A172 (cell line): ENCODE results near the gene LYRM9. TPM values are rescaled to one million over a fixed set of nuclear protein-coding genes. Genes with fewer than 3 reads are reported as not detected.
A peak's percentile ranks its signal among the peaks of the same experiment; 100 is the strongest.
"Not testable (repeated sequence)": the region's sequence is repeated elsewhere in the genome, so short reads cannot be mapped to it uniquely, and the experiment has no call there.

ENCODE experiments used
- DNase-seq: peaks from one replicate; pipeline ENCODE4 v3.0.0-alpha.2; 2015; ENCODE audit warnings: low spot score
- total RNA-seq: library from RNA; depleted of rRNA; stranded (reverse); fragments of >200 nt; shearing (Covaris generic); gene quantifications from 2 replicates; pipeline ENCODE4 v1.2.3, GENCODE V29; 2014

Gene LYRM9
- total RNA-seq, 1 experiment from 2014 or later, result 5.2 TPM

DNA sequence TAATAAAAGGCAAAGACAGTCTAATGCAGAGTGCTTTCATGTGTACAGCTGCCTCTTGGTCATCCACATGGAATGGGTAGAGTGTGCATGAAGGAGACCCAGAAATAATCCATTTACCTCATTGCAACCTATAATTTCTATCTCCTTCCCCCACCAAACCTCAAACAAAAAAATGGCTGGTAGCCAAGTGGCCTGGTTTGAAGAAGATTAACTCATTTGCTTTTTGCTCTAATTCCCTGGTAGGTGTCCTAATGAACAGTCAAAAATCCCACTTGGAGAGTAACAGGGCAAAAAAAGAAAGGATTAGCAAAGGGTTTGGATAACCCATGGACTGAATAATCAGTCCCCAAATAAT is 13.0 kb upstream of the LYRM9 start:
- DNase-seq, result no peak

DNA sequence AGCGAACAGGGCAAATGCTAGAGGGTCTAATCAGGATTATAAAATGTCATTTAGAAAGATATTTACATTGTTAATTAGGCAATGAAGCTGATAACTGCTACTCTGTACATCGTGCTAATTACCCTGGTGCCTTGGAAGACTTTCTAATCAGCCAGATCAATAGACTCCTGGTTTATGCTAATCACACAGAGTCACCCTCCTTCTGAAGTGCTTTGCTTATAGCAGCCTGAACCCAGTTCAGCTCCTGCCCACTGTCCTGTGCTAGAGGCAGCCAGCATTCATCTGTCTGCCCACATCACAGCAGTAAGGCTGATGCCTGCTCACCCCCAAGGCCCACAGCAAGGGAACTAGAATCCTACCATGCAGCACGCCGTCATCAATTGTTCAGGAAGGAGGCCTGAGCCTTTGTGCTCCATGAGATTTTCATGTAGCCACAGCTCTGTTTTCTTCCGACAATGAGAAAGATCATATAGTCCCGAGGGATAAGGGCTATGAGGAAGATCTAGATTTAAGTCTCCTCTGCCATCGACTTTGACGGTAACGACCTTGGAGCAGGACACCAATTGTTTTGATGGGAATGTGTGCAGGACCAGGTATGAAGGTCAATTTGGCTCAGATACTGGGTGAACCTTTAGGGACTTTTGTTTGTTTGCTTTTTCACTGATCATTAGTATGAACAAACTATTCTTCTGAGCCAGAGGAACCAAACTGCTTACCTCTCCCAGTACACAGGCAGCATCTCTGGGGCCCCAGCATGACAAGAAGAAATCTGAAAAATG is 12.5 kb upstream of the LYRM9 start:
- no peak for DNase-seq

DNA sequence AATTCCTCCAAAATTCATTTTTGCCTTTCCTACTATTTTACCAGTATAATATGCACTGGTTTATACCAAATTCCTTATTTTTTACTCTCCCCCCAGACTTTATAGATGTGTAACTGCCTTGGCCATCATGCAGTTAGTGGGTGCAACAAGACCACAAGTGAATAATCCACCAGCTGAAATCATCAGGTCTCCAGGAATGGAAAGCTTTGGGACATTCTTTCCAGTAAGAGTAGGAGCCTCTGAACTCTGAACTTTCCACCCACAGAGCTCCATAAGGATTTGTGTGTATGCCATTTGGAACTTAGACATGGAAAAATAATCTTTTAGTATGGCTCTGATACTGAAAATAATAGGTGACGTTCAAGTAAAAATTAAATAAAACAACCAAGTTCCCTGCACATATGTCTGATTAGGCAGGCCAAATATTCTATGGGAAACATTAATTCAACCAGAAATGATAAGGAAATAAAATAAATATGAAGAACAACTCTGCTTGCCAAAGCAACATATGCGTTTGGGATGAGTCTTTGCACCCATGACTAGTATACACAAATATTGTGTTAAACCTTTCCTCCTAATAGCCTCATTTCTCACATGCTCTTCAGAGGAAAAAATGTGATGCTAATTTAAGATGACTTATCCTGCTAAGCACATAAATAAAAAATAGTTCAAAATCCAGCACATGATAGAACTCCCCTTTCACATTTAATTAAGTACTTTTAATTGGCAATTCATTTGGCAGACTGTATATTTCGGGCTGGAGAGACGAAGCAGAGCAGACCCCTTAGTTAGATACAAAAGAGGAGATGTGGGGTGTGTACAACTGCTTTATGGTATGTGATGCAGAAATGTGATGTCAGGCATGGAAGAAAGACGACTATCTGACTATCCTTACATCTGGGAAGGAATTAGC is 11.6 kb upstream of the LYRM9 start:
- no peak for DNase-seq

DNA sequence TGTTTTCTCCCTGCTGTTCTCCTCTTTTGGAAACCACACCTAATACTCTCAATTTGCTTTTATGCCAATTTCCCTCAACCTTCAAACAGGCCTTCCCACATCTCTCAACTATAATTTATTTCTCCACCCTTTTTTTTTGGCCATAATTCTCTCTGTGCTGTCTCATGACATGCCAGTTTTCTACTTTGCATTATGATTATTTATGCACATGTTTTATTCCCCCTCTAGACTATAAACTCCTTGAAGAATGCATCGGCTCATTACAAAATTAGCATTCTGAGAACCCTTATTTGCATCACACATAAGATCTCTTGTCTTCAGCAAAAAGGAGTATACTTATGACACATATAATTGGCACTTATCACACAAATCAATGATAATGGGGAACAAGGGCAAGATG is 10.9 kb upstream of the LYRM9 start:
- DNase-seq, result no peak

DNA sequence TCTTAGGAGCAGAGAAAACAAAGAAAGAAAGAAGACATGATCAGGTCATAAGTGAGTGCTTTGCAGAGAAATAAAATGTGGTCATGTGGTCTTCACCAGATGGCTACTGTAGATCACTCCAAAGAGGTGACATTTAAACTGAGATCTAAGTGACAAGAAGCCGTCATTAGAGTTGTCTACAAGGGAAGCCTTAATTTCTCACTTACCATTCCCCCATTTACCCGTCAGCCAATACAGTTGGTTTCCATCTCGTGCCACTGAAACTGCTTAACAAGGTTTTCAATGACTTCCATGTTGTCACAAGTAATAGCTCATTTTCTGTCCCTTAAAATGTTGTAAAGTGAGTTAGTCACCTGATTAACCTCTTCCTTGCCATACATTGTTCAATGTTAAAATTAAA is 6.4 kb upstream of the LYRM9 start:
- DNase-seq, result no peak

DNA sequence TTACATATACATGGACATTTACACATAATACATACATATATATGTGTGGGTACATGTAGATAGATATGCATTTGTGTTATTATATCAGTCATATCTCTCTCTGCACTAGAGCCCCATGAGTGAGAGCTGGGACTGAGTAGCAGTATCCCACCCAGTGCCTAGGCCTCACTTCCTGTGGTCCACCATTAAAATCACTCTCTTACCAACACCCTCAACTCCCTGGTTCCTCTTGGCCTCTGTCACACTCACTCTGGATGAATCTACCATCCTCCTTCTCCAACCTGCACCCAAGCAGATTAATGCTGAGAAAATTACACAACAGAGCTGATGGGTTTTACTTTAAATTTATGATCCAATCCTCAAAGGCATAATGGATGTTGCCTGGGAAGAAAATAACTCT is 4.9 kb upstream of the LYRM9 start:
- DNase-seq, result no peak

DNA sequence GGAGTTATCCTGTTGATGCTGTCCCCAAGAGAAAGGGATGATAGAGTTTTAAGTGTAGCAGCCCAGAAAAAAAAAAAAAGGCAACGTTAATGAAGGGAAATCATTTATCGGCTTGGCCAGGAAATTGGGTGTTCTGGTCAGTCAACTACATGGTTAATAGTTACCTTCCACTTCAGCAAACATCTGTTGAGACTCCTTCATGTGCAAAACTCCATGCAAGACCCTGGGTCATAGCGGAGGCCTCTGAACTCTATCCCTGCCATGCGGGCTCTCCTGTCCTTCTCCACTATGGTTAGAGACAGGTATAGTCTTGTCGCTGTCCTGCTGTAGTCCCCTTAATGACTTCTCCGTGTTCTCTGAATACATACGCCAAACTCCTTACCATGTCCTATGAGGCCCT is 3.5 kb upstream of the LYRM9 start:
- no peak for DNase-seq

DNA sequence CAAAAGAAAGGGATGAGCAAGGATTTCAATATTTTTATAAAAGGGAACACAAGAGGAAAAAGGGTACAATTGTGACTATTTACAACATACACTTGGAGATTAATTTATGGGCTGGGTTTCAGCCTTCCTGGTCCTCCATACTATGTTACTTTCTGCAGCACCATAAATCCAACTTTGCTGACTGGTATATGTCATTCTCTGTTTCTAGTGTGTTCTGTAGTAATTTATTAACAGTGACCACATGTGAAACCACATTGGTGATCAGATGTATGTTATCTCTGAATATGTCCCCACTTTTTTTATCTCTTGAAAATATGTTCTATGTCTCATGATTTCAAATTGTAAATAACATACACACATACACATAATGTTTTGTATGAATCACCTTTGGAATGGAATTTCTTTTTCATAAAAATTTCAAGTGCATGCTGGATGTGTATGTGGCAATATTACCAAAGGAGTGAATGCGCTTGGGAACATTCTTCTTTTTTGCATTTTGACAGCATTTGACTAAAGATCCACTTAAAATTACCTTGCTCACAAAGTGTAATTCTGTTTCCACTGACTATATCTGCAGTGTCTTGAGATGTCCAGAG is 2.9 kb upstream of the LYRM9 start:
- no peak for DNase-seq

DNA sequence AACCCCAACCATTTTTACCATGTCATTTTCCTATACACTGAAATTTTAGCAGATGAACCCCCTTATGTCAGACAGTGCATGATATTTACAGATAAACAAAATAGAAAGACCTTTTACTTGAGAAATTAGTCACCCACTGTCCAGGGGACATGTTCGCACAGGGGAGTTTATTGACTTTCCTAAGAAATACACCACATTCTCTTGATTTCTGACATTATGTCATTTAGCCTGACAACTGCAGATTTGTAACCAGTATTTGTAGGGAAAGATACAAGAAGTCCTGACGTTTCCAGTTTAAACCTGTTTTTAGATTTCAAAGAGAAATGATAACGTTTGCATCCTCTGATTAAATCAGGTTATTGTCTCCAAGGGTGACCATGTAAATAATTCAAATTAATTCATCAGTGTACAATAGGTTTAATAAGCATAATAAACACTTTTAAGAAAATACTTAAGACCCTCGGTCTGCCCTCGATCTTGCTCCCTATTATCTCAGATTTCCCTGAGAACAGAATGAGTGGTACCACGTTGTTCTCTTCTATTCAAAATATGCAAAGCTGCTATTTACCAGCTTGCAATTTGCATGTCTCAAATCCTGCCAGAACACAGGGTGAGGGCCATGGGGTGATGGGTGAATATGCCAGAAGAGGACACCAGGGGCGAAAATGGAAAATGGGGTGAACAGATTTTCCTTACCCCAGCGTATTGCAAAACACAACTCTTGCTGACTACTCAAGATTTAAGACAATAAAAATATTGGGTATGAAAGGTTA is 2.1 kb upstream of the LYRM9 start:
- DNase-seq, result no peak

DNA sequence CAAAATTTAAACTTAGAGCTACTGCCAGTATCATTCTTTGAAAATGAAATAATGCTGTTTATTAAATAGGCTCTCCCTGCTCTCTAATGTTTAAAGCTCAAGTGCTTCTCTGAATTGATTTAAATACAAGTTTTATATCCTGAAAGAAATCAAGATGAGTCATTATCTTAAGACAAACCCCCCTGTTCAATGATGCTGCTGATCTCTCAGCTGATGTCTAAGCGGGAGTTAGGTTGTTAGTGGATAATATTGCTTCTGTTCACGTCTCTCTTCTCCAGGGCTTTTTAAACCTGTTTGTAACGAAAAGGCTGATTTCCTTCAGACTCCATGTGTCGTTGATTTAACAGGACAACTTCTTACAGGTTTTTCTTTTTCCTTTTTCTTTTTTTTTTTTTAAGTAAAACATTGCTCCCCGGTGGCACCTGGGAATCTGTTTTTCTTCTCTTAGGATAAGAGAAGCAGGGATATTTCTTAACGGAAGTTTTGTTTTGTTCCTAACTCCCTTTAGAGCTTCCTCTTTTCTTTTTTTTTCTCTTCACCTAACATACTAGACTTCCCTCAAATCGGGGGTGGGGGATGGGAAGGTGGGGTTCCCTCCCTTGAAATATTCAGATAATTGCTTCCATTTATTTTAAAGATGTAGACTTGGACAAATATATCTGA is 807 bp upstream of the LYRM9 start:
- DNase-seq, result no peak

DNA sequence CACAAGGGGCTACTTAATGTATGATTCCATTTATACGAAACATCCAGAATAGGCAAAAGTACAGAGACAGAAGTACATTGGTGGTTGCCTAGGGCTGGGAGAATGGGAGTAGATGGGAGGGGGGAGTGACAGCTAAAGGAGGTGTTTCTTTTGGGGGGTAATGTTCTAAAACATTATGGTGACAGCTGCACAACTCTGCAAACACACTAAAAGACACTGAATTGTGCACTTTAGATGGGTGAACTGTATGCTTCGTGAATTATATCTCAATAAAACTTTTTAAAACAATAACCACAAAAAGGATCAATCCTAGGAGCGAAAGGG is 661 bp downstream of the LYRM9 start:
- no peak for DNase-seq

DNA sequence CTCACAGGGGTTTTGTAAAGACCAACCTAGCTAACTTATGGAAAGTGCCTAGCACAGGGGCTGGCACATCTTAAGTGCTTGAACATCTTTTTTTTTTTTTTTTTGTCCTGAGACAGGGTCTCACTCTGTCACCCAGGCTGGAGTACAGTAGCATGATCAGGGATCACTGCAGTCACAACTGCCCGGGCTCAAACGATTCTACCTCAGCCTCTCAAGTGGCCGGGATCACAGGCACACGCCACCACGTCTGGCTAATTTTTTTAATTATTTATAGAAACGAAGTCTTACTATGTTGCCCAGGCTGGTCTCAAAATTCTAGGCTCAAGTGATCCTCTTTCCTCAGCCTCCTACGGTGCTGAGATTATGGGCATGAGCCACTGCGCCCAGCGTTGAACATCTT is 1.3 kb downstream of the LYRM9 start:
- DNase-seq, result no peak

DNA sequence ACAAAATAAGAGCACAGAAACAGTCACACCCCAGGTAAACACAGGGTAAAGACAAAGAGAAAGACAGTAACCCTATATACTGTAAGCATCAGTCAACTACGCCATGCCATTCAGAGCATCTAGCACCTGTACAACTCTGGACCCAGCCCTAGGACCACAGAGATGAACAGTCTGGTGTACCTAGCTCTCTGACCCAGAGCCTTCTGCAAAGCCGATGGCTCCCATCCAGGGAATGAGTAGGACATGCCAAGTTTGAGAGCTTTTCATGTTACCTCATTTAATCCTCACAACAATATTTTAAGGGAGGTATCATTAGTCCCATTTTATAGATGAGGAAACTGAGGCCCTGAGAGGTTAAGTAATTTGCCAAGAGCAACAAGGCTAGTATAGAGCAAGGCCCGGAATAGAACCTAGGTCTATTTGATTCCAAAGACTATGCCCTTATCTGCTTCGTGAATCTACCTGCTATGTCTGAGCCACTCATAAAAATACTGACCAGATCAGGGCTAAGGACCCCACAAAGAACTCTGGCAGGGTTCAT is 3.4 kb downstream of the LYRM9 start:
- DNase-seq, result no peak

DNA sequence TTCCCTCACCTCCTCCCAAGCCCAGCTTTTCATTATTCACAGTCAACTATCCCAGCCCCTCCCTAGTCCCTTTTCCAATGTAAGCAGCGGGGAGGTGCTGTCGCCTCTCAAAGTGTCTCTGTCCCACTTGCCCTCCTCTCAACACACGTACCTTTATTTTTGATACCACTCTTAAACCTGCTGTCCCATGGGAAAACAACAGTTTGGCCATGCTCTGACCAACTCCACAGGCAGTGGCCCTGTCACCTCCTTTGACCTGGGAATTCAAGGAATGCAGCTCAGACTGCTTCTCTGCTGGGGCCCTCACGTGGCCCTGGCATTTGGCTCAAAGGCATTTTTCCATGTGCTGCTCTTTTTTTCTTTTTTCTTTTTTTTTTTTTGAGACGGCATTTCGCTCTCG is 4.2 kb downstream of the LYRM9 start:
- DNase-seq, result peak; percentile 52

DNA sequence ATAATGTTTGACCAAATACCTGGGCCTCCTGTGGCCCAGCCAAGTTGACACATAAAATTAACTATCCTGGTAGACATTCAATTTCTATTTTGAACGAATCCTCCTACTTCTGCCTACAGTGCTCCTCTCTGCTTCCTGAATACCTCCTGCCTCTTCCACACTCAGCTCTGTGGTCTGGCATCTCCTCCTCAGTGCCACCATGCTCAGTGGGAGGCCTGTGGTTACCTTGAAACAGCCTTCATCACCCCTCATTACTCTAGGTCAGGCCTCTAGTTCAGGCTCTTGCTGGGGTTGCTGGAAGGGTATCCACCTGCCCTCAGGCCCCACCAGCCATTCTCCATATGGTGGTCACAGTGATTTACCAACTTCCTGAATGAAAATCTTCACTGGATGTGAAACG is 5.1 kb downstream of the LYRM9 start:
- DNase-seq, result peak; percentile 45

DNA sequence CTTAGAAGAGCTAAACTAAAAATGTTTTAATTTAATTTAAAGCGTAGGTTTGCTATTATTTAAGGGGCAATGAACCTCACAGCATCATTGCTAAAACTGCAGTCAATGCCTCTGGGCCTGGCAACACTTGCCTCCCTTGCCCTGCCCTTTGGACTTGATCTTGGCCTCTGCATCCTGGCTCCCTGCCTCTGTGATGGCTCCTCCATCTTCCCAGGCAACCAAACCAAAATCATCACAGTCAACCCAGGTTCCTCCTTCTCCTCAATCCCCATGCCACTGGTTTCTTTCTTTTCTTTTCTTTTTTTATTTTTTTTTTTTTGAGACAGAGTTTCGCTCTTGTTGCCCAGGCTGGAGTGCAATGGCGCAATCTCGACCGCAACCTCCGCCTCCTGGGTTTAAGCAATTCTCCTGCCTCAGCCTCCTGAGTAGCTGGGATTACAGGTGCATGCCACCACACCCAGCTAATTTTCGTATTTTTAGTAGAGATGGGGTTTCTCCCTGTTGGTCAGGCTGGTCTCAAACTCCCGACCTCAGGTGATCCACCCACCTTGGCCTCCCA is 6.7 kb downstream of the LYRM9 start:
- not testable (repeated sequence) for DNase-seq

DNA sequence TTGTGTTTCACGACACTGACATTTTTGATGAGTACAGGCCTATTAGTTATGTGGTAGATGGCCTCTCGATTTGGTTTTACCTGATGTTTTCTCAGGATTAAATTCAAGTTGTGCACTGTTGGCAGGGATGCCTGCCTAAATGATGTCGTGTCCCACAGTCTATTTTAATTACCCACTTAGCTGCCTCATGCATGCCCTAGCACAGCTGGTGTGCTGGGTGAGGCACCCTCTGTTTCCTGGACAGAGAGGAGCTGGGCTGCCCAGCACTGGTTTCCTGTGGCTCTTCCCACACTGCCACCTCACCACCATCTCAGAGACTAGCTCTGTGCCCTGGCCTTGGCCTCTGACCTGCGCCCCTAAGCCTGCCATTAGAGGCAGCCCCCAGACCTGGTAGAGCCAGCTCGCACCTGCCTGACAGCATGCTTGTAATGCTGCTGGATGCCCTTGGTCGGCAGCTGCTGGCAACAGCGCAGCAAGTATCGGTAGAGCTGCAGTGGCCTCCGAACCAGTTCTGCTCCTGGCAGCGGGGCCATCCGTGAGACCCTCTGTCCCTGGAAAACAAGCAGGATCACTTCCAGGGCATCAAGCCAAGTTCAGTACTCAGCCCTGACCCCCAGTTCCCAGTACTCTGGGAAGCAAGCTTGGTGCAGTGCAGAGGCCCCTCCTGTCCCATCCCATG is 10.9 kb downstream of the LYRM9 start:
- no peak for DNase-seq

DNA sequence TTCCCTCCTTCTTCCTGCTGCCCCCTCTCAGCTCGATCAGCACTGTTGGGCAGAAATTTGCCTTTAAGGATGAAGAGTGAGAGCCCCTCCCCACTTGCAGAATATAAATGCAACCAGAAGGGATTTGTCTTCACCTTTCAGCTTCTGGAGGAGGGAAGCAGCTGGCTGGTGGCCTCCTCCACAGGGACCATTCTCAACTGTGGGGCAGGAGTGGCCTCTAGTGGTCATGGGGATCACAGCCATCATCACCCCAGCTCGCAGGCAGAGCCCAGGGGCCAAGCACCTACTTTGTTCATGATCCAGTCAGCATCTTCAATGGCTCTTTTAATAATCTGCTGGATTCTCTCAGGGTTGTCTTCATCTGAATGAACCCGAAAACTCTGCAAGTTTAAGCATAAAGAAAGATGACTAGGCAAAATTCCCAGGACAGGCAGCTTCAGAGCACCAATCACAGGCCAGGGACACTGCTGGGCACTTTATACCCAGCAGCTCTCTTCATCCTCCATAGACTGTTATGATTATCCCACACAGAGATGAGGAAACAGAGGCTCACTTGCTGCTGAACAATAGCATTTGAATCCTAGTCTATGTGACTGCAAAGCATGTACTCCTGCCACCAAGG is 13.1 kb downstream of the LYRM9 start:
- peak; percentile 61 for DNase-seq

DNA sequence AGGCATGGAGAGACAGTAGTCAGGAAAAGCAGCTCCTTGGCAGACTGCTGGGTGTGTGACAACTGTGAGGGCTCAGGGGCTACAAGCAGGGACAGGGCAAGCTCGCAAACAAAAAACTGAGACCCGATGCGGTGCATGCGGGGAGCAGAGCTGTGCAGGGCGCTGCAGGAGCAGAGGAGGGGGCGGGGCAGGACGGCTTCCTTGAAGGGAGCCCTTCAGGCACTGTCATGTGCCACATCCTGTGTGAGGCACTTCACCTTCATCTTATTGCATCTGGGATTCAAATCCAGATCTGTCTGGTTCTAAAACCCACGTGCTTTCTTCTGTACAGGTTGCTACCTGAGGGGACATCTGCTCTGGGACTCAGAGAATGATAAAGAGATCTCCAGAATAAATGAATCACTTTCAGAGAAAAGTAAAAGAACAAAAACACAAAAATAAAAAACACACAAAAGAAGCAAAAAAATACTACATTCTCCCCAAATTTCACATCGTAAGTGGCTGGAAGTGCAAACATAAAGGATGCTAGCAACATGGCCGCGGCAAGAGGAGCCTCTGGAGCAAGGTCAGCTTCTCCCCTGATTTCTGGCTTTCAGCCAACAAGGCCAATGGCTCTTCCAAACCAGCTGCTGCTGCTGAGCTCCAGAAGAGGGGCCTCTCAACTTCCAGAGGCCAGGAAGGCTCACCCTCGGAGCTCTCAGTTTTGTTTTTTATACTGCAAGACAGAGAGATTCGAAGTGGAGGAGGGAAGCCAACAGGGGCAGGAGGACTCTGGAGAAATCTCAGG is 14.2 kb downstream of the LYRM9 start:
- DNase-seq, result no peak
